Upper lobe of left lung (tissue), 6 donors: ENCODE data around the gene SULF2. TPM values are rescaled to one million over a fixed set of nuclear protein-coding genes. Genes with fewer than 3 reads are reported as not detected.
A peak's percentile ranks its signal among the peaks of the same experiment; 100 is the strongest.

Experiments used
- ATAC-seq, 2 donors: fragments of 200-7000 bp; cut with Tn5 transposase; one replicate each; pipeline ENCODE4 v1.9.1; 2022; ENCODE audit warnings: mild to moderate bottlenecking in 2 of 2, moderate library complexity in 2 of 2; ENCODE audit not compliant: low FRiP score in 2 of 2
- DNase-seq, 2 donors: peaks; one replicate each; pipeline ENCODE4 v3.0.0-alpha.2; 2019 to 2020
- H3K27ac ChIP-seq, 4 donors: fragments of 200-600 bp; sonication (generic); one replicate each; pipeline ENCODE4 v1.5.1; 2016 to 2019
- H3K27me3 ChIP-seq, 4 donors: fragments of 200-600 bp; sonication (generic); one replicate each; pipeline ENCODE4 v1.5.1; 2017 to 2019
- H3K36me3 ChIP-seq, 4 donors: fragments of 200-600 bp; sonication (generic); one replicate each; pipeline ENCODE4 v1.5.1; 2016 to 2019
- H3K4me1 ChIP-seq, 4 donors: fragments of 200-600 bp; sonication (generic); one replicate each; pipeline ENCODE4 v1.5.1; 2018 to 2019
- H3K4me3 ChIP-seq, 4 donors: fragments of 200-600 bp; sonication (generic); one replicate each; pipeline ENCODE4 v1.5.1; 2017 to 2019; ENCODE audit warnings: mild to moderate bottlenecking in 2 of 4, moderate library complexity in 1 of 4
- H3K9me3 ChIP-seq, 4 donors: fragments of 200-600 bp; sonication (generic); one replicate each; pipeline ENCODE4 v1.5.1; 2018 to 2019
- CTCF ChIP-seq, 6 experiments: fragments of 450-650 bp in 4 of 6; fragments of 200-600 bp in 2 of 6; sonication (generic) in 2 of 6; IDR thresholded peaks; one replicate each; pipeline ENCODE4 v1.5.1; 2016 to 2019; ENCODE audit warnings: antibody characterized with exemption in 6 of 6
- EP300 ChIP-seq, 4 donors: sonication (generic); formaldehyde crosslinking; IDR thresholded peaks; one replicate each; pipeline ENCODE4 v1.5.1; 2017; ENCODE audit warnings: antibody characterized with exemption in 4 of 4, control low read depth in 2 of 4
- POLR2A ChIP-seq, 4 donors: fragments of 450-650 bp; IDR thresholded peaks; one replicate each; pipeline ENCODE4 v1.5.1; 2016 to 2017; ENCODE audit warnings: antibody characterized with exemption in 4 of 4, mild to moderate bottlenecking in 2 of 4
- POLR2AphosphoS5 ChIP-seq, 2 donors: sonication (generic); formaldehyde crosslinking; IDR thresholded peaks; one replicate each; pipeline ENCODE4 v1.5.1; 2017; ENCODE audit warnings: antibody characterized with exemption in 2 of 2
- WGBS, 2 donors: methylation state at CpG; one replicate each; pipeline ENCODE4 v1.1.5; 2017 to 2018; 5-methylcytosine and 5-hydroxymethylcytosine counted together
- total RNA-seq, 6 donors: library from RNA; depleted of rRNA in 4 of 6; stranded (reverse); fragments of >200 nt in 4 of 6; gene quantifications; one replicate each; pipeline versions ENCODE4 v1.1.0 to v1.2.1, GENCODE V29; 2016 to 2021
- donor health status: DM: no; HTN: no; CAD: no; lungs with moderate emphysema.
- donor health status: DM: no; HTN: yes; CAD: no; lungs with severe emphysema.

Gene SULF2
- total RNA-seq, 6 donors from 2014 or later, result 15.0 to 63.8 (median 21.7) TPM

- H3K27me3 ChIP-seq, result no peaks in the 10 kb centered on the region
- 83 to 84% methylated on average over 18 of the region's 18 CpGs for WGBS, 2 donors
- DNase-seq, result peak in 1 of 2 donors; percentile 41
- no peak overlapping the region for H3K27ac ChIP-seq
- H3K4me3 ChIP-seq, result no peak overlapping the region
- no peaks in the 10 kb centered on the region for H3K4me1 ChIP-seq
- TF ChIP-seq POLR2AphosphoS5 (IDR thresholded peaks at IDR 0.05), result no peak
- TF ChIP-seq POLR2A (IDR thresholded peaks at IDR 0.05), result no peak
- no peak for TF ChIP-seq EP300 (IDR thresholded peaks at IDR 0.05)
- TF ChIP-seq CTCF (IDR thresholded peaks at IDR 0.05), result no peak
- ATAC-seq, result no peak
- no peaks in the 10 kb centered on the region for H3K36me3 ChIP-seq
- H3K9me3 ChIP-seq, result peaks cover 0 to 23% (median 7%) of the 10 kb centered on the region in 4 donors
These were observed 96.6 kb downstream of the SULF2 start for GRCh38 chr20:47688385-47689381.

GRCh38 chr20:47687095-47687987 is 97.9 kb downstream of the SULF2 start:
- TF ChIP-seq POLR2A (IDR thresholded peaks at IDR 0.05) (no peak), CTCF (IDR thresholded peaks at IDR 0.05) (no peak), EP300 (IDR thresholded peaks at IDR 0.05) (no peak), POLR2AphosphoS5 (IDR thresholded peaks at IDR 0.05) (no peak)
- WGBS, 2 donors, result 88 to 90% methylated on average over 11 to 20 of the region's 20 CpGs
- peak in 1 of 2 donors; percentile 34 for DNase-seq

GRCh38 chr20:47686545-47686944 is 98.7 kb downstream of the SULF2 start:
- 89 to 91% methylated on average over 12 to 14 of the region's 14 CpGs for WGBS, 2 donors
- H3K36me3 ChIP-seq, result no peaks in the 10 kb centered on the region
- no peaks in the 10 kb centered on the region for H3K27me3 ChIP-seq
- peaks cover 9 to 16% (median 15%) of the 10 kb centered on the region in 4 donors for H3K4me1 ChIP-seq
- H3K4me3 ChIP-seq, result no peak overlapping the region
- DNase-seq, result no peak
- ATAC-seq, result peak in 1 of 2 donors; percentile 58
- H3K9me3 ChIP-seq, result peaks cover 0 to 11% (median 4%) of the 10 kb centered on the region in 4 donors
- no peak for TF ChIP-seq CTCF (IDR thresholded peaks at IDR 0.05)
- TF ChIP-seq POLR2A (IDR thresholded peaks at IDR 0.05), result no peak
- no peak for TF ChIP-seq POLR2AphosphoS5 (IDR thresholded peaks at IDR 0.05)
- no peak for TF ChIP-seq EP300 (IDR thresholded peaks at IDR 0.05)
- no peak overlapping the region for H3K27ac ChIP-seq

More at GRCh38 chr20:47687095-47687987, 97.9 kb downstream of the SULF2 start:
- Histone ChIP-seq H3K27ac (no peak overlapping the region), H3K27me3 (no peaks in the 10 kb centered on the region), H3K36me3 (no peaks in the 10 kb centered on the region), H3K4me3 (no peak overlapping the region), H3K4me1 (peaks cover 6 to 9% (median 7%) of the 10 kb centered on the region in 4 donors), H3K9me3 (peaks cover 0 to 19% (median 5%) of the 10 kb centered on the region in 4 donors)
- ATAC-seq, result no peak

GRCh38 chr20:47684306-47685080 is 100.8 kb downstream of the SULF2 start:
- Histone ChIP-seq H3K27me3 (no peaks in the 10 kb centered on the region), H3K4me3 (no peak overlapping the region), H3K4me1 (peaks cover 12 to 18% (median 17%) of the 10 kb centered on the region in 4 donors), H3K9me3 (no peaks in the 10 kb centered on the region), H3K27ac (no peak overlapping the region), H3K36me3 (no peaks in the 10 kb centered on the region)
- 69 to 91% methylated on average over 7 to 26 of the region's 26 CpGs for WGBS, 2 donors
- DNase-seq (peak in 1 of 2 donors; percentile 69), ATAC-seq (no peak)
- TF ChIP-seq POLR2A (IDR thresholded peaks at IDR 0.05) (no peak), EP300 (IDR thresholded peaks at IDR 0.05) (no peak), POLR2AphosphoS5 (IDR thresholded peaks at IDR 0.05) (no peak)
